D721Med (cell line): ENCODE data around the gene CNTNAP5.

Source experiments
- DNase-seq: peaks from one replicate; pipeline ENCODE4 v3.0.0; 2011; ENCODE audit warnings: low spot score; ENCODE audit not compliant: insufficient read length
- FAIRE-seq: peaks from 2 replicates; lab custom pipeline; 2011; peaks lifted over from hg19 to GRCh38; lab: Jason Lieb, UNC
- TF ChIP-seq, protein P1 (sequence below): IDR thresholded peaks from 2 replicates; pipeline ENCODE4 v1.5.1; 2012; ENCODE audit warnings: mild to moderate bottlenecking, control low read depth; ENCODE audit not compliant: insufficient read depth; ENCODE audit errors: missing control alignments

CNTNAP5 gene

DNA sequence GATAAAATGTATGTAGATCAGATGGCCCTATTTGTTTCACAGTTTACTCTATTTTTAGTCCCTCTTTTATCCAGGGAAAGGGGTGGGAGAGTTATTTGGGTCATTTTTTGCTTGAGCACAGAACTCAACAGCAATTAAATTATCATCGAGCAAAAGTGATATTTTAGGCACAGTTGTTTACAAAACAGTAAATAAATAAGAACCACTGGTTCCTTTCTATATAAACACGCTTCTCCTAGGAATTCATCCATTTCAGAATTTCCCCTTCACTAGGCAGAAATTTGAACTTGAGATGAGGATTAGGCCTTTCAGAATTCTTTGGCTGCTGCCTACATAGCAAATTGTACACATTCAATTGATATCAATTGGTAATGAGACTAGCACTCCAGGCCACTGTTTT is 812.4 kb downstream of the CNTNAP5 start:
- DNase-seq = no peak
- FAIRE-seq = no peak
- TF ChIP-seq, protein P1, sequence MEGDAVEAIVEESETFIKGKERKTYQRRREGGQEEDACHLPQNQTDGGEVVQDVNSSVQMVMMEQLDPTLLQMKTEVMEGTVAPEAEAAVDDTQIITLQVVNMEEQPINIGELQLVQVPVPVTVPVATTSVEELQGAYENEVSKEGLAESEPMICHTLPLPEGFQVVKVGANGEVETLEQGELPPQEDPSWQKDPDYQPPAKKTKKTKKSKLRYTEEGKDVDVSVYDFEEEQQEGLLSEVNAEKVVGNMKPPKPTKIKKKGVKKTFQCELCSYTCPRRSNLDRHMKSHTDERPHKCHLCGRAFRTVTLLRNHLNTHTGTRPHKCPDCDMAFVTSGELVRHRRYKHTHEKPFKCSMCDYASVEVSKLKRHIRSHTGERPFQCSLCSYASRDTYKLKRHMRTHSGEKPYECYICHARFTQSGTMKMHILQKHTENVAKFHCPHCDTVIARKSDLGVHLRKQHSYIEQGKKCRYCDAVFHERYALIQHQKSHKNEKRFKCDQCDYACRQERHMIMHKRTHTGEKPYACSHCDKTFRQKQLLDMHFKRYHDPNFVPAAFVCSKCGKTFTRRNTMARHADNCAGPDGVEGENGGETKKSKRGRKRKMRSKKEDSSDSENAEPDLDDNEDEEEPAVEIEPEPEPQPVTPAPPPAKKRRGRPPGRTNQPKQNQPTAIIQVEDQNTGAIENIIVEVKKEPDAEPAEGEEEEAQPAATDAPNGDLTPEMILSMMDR = no peak

DNA sequence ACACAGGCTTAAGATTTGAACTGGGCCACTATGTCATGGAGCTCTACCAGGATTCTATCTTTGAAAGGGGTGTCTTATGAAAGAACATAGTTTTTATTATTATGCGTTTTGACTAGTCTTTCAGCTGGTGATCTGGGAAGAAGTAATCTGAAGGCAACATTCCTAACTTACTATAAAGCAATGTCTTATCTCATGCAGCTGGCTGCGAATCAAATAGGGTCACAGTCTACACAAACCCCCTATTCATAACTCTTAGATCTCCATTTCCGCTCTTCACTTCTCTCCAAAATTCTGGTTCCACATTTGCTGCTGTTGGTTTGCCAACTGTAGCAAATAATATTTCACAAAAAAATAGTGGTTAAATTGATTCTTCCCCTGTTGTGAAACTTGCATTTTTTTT is 813.3 kb downstream of the CNTNAP5 start:
- FAIRE-seq (no peak), DNase-seq (no peak)
- TF ChIP-seq, protein P1 = no peak

DNA sequence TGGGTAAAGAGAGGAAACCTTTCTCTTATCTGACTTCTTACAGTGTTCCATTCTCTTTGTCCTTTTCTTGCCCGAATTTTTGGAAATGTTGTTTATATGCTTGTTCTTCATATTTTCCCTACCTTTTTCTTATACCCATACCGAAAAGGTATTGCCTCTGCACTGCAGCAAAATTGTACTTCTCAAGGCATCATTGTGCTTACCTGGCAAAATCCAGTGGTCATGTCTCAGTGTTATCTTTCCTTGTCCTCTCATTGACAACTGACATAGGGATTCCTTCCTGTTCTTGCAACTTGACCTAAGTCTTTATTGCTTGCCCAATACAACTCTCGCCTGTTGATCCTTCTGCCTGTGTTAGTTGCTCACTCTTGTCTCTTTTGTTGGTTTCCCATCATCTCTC is 842.2 kb downstream of the CNTNAP5 start:
- TF ChIP-seq, protein P1 = no peak
- FAIRE-seq (no peak), DNase-seq (no peak)

DNA sequence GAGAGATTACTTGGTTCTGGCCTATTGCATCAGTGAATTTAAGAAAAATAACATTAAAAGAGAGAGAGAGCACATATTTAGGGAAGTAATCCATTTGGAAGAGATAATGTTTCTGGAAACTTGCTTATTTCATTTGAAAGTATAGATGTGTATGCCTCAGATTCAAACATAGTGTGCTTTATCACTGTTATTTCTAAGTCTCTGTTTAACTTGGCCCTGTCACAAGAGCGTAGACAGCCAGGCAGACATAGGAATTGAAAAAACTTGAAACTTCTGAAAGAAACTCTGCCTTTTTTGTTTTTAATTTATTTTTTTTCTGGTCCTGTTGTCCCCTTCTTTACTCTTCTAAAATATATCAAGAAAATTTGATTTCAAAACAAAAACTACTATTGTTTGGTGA is 849.1 kb downstream of the CNTNAP5 start:
- no peak for FAIRE-seq

DNA sequence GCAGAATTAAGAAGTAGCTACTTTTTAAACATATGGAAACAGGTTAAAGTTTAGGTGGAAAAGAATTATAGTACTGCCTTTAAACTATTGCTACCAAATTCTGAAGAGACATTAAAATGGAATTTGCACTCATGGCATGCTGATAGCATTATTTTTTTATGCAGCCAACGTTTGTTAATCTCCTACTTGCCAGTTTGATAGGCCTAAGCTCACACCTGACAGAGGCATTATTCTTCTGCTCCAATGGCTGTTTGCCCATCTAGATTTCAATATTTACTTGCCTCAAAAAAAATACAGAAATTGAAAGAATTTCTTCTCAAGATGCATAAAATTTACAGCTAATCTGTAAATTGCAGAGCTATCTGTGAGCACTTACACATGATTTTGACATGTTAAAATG is 849.6 kb downstream of the CNTNAP5 start:
- FAIRE-seq (no peak), DNase-seq (no peak)
- TF ChIP-seq, protein P1 = no peak

More for the DNA sequence above, 849.1 kb downstream of the CNTNAP5 start:
- TF ChIP-seq, protein P1 = no peak
- no peak for DNase-seq

DNA sequence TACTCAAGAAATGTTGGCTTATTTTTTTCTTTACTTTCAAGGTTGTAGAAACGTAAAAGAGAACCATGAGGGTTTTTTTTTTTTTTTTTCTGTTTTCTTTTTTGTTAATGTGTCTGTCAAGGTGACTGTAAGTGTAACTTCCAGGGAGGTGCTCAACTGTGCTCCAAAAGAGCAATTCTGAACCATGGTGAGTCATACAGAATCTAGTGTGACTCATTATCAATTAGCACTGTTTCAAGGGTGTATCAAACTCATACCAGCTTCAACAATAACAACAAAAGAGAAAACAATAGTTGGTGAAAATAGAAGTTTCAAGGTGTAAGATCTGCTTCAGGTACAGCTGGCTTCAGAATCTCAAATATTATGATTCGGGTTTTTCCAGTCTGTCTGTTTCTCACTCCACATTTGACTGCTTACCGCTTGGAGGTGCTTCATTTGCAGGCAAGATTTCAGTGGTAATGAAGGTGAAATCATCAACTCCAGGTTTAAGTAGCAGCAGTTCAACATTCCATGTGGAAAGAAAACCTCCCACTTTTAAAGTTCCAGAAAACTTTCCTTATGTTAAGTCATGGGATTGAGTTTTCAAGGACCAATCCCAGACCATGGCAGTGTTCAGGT is 850.6 kb downstream of the CNTNAP5 start:
- DNase-seq = no peak
- no peak for FAIRE-seq
- TF ChIP-seq, protein P1 = no peak

DNA sequence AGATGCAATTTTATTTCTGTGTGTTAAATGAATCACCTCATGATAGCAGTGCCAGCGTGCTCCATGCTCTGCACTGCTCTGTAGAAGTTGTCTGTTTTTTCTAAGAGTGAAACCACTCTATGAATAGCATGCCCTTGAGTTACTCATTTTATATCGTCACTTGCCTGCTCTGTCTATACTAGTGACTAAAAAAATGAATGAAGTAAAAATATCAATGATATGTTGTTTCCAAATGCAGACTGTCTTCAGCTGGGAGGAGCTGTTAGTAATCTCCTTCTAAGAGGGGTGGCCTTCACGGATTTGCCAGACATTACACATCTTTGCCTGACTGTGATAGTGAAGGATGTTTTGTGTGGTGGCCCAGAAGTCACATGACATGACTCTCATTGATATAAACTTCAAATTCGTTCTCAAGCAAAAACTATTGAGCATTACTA is 852.1 kb downstream of the CNTNAP5 start:
- TF ChIP-seq, protein P1 = no peak
- no peak for DNase-seq
- no peak for FAIRE-seq
